Neural progenitor cell (in vitro differentiated cells): ENCODE measurements around the gene TBC1D2. TPM values are rescaled to one million over a fixed set of nuclear protein-coding genes. Genes with fewer than 3 reads are reported as not detected.
A peak's percentile ranks its signal among the peaks of the same experiment; 100 is the strongest.

Experiments used
- DNase-seq: peaks from one replicate; pipeline ENCODE4 v3.0.0-alpha.2; 2016; ENCODE audit warnings: low spot score
- H2AFZ ChIP-seq: fragments of 200-600 bp; sonication (generic); replicated peaks from 2 replicates; pipeline ENCODE4 v1.6.1; 2016; ENCODE audit warnings: antibody characterized with exemption
- H3F3A ChIP-seq: fragments of 200-600 bp; sonication (generic); 2 replicates; pipeline ENCODE4 v1.6.1; 2016; ENCODE audit warnings: antibody characterized with exemption, low read depth
- H3K27ac ChIP-seq: fragments of 200-600 bp; sonication (generic); 2 replicates; pipeline ENCODE4 v1.5.1; 2016; ENCODE audit warnings: mild to moderate bottlenecking
- H3K27me3 ChIP-seq: fragments of 200-600 bp; sonication (generic); 2 replicates; pipeline ENCODE4 v1.6.1; 2016; ENCODE audit warnings: mild to moderate bottlenecking, moderate library complexity
- H3K36me3 ChIP-seq: fragments of 200-600 bp; sonication (generic); 2 replicates; pipeline ENCODE4 v1.5.1; 2016
- H3K4me1 ChIP-seq: fragments of 200-600 bp; sonication (generic); 2 replicates; pipeline ENCODE4 v1.6.1; 2016; ENCODE audit warnings: mixed run types
- H3K4me2 ChIP-seq: fragments of 200-600 bp; sonication (generic); 2 replicates; pipeline ENCODE4 v1.6.1; 2016
- H3K4me3 ChIP-seq: fragments of 200-600 bp; sonication (generic); 2 replicates; pipeline ENCODE4 v1.5.1; 2016
- H3K79me2 ChIP-seq: fragments of 200-600 bp; sonication (generic); 2 replicates; pipeline ENCODE4 v1.6.1; 2016; ENCODE audit warnings: low read depth
- H3K9ac ChIP-seq: fragments of 200-600 bp; sonication (generic); 2 replicates; pipeline ENCODE4 v1.6.1; 2016
- H3K9me3 ChIP-seq: fragments of 200-600 bp; sonication (generic); 2 replicates; pipeline ENCODE4 v1.5.1; 2016; ENCODE audit warnings: low read depth
- H4K20me1 ChIP-seq: fragments of 200-600 bp; sonication (generic); 2 replicates; pipeline ENCODE4 v1.6.1; 2016; ENCODE audit warnings: low read depth
- H3K27ac Mint-ChIP-seq: 3 replicates; pipeline ENCODE4 v1.8.0; 2021; ENCODE audit warnings: mixed read lengths
- H3K27me3 Mint-ChIP-seq: 2 replicates; pipeline ENCODE4 v1.8.0; 2022; ENCODE audit warnings: low read depth, mild to moderate bottlenecking, inconsistent platforms, moderate library complexity, mixed read lengths; ENCODE audit not compliant: insufficient read depth
- H3K36me3 Mint-ChIP-seq: 3 replicates; pipeline ENCODE4 v1.8.0; 2021; ENCODE audit warnings: mixed read lengths
- H3K4me1 Mint-ChIP-seq: 3 replicates; pipeline ENCODE4 v1.8.0; 2021; ENCODE audit warnings: mixed read lengths
- H3K4me3 Mint-ChIP-seq: 3 replicates; pipeline ENCODE4 v1.8.0; 2021; ENCODE audit warnings: mild to moderate bottlenecking, moderate library complexity, mixed read lengths
- H3K9me3 Mint-ChIP-seq: 3 replicates; pipeline ENCODE4 v1.8.0; 2020; ENCODE audit warnings: mixed read lengths
- EZH2 ChIP-seq: fragments of 200-600 bp; sonication (generic); IDR thresholded peaks from 2 replicates; pipeline ENCODE4 v1.6.1; 2017; ENCODE audit warnings: antibody characterized with exemption, mild to moderate bottlenecking, moderate library complexity
- EZH2phosphoT487 ChIP-seq: fragments of 200-600 bp; sonication (generic); IDR thresholded peaks from 2 replicates; pipeline ENCODE4 v1.6.1; 2017; ENCODE audit warnings: antibody characterized with exemption
- total RNA-seq: library from RNA; depleted of rRNA; stranded (reverse); fragments of >200 nt; gene quantifications from 2 replicates; pipeline ENCODE4 v1.2.3, GENCODE V29; 2015; ENCODE audit warnings: low replicate concordance
- TF ChIP-seq, protein P1 (sequence below): fragments of 200-600 bp; sonication (generic); IDR thresholded peaks from 2 replicates; pipeline ENCODE4 v1.5.1; 2017; ENCODE audit warnings: antibody characterized with exemption, mild to moderate bottlenecking

The TBC1D2 gene
- total RNA-seq, 1 donor from 2014 or later: 0.41 TPM

DNA sequence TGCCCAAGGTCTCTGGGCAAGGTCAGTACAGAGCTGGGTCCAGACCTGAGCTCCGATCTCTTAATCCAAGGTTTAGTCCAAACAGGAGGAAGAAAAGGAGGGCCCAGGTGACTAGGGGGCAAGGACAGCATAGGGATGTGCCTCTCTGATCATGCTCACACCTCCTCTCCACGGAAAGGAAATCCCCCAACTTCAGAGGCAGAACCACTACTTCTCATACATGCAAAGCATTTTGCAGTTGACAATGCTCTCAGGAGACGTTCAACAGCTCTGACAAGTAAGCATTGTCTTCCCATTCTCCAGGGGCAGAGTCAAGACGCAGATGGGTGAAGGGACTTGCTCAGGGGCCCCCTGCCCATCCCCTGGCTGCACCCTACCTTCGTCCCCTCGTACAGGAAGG lies 54.3 kb downstream of the TBC1D2 start:
- Histone ChIP-seq H4K20me1 (no peaks in the 10 kb centered on the region), H3K27me3 (no peaks in the 10 kb centered on the region), H3K4me3 (no peak overlapping the region), H2AFZ (no peak overlapping the region), H3K9ac (no peak overlapping the region), H3K36me3 (no peaks in the 10 kb centered on the region), H3K4me1 (peaks cover 8% of the 10 kb centered on the region), H3K27ac (no peak overlapping the region), H3K79me2 (no peaks in the 10 kb centered on the region), H3K4me2 (no peak overlapping the region), H3K9me3 (no peaks in the 10 kb centered on the region), H3F3A (no peaks in the 10 kb centered on the region)
- DNase-seq: no peak
- Mint-ChIP-seq H3K27me3 (peaks cover 14% of the 10 kb centered on the region), H3K4me3 (no peak overlapping the region), H3K4me1 (peaks cover 5% of the 10 kb centered on the region), H3K27ac (no peak overlapping the region), H3K9me3 (no peaks in the 10 kb centered on the region), H3K36me3 (no peaks in the 10 kb centered on the region)
- TF ChIP-seq, protein P1, sequence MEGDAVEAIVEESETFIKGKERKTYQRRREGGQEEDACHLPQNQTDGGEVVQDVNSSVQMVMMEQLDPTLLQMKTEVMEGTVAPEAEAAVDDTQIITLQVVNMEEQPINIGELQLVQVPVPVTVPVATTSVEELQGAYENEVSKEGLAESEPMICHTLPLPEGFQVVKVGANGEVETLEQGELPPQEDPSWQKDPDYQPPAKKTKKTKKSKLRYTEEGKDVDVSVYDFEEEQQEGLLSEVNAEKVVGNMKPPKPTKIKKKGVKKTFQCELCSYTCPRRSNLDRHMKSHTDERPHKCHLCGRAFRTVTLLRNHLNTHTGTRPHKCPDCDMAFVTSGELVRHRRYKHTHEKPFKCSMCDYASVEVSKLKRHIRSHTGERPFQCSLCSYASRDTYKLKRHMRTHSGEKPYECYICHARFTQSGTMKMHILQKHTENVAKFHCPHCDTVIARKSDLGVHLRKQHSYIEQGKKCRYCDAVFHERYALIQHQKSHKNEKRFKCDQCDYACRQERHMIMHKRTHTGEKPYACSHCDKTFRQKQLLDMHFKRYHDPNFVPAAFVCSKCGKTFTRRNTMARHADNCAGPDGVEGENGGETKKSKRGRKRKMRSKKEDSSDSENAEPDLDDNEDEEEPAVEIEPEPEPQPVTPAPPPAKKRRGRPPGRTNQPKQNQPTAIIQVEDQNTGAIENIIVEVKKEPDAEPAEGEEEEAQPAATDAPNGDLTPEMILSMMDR: no peak
- TF ChIP-seq EZH2 (no peak), EZH2phosphoT487 (no peak)

- Histone ChIP-seq H2AFZ (no peak overlapping the region), H3F3A (no peaks in the 10 kb centered on the region), H3K9me3 (no peaks in the 10 kb centered on the region), H4K20me1 (no peaks in the 10 kb centered on the region), H3K27ac (no peak overlapping the region), H3K4me1 (peaks cover 8% of the 10 kb centered on the region), H3K36me3 (no peaks in the 10 kb centered on the region), H3K79me2 (no peaks in the 10 kb centered on the region), H3K9ac (no peak overlapping the region), H3K4me3 (no peak overlapping the region), H3K27me3 (no peaks in the 10 kb centered on the region), H3K4me2 (peak overlapping the region; percentile 31)
- H3K27ac Mint-ChIP-seq: peak overlapping the region; percentile 8
- peaks cover 19% of the 10 kb centered on the region for H3K27me3 Mint-ChIP-seq
- peak; percentile 44 for DNase-seq
- H3K4me3 Mint-ChIP-seq: no peak overlapping the region
- H3K9me3 Mint-ChIP-seq: no peaks in the 10 kb centered on the region
- H3K4me1 Mint-ChIP-seq: peaks cover 5% of the 10 kb centered on the region
- TF ChIP-seq EZH2 (no peak), EZH2phosphoT487 (no peak)
- TF ChIP-seq, protein P1: no peak
- no peaks in the 10 kb centered on the region for H3K36me3 Mint-ChIP-seq
Observed at GRCh38 chr9:98199388-98200033, 55.9 kb downstream of the TBC1D2 start.

- H3K79me2 ChIP-seq: no peaks in the 10 kb centered on the region
- no peak for DNase-seq
- TF ChIP-seq EZH2phosphoT487 (no peak), EZH2 (no peak)
- TF ChIP-seq, protein P1: no peak
- Mint-ChIP-seq H3K27ac (peak overlapping the region; percentile 50), H3K27me3 (peaks cover 21% of the 10 kb centered on the region), H3K4me3 (no peak overlapping the region), H3K36me3 (no peaks in the 10 kb centered on the region), H3K9me3 (no peaks in the 10 kb centered on the region), H3K4me1 (peaks cover 9% of the 10 kb centered on the region)
- H3K27me3 ChIP-seq: peaks cover 20% of the 10 kb centered on the region
- peaks cover 21% of the 10 kb centered on the region for H3F3A ChIP-seq
- H3K4me3 ChIP-seq: no peak overlapping the region
- H2AFZ ChIP-seq: no peak overlapping the region
- no peak overlapping the region for H3K9ac ChIP-seq
- no peaks in the 10 kb centered on the region for H4K20me1 ChIP-seq
- no peaks in the 10 kb centered on the region for H3K9me3 ChIP-seq
- H3K27ac ChIP-seq: no peak overlapping the region
- no peak overlapping the region for H3K4me2 ChIP-seq
- peaks cover 8% of the 10 kb centered on the region for H3K4me1 ChIP-seq
- H3K36me3 ChIP-seq: no peaks in the 10 kb centered on the region
Observed at GRCh38 chr9:98195671-98196070, 59.8 kb downstream of the TBC1D2 start.
